Right lobe of liver (tissue), 6 donors: Measurements from ENCODE around the gene TRPC4AP. TPM values are rescaled to one million over a fixed set of nuclear protein-coding genes. Genes with fewer than 3 reads are reported as not detected.
A peak's percentile ranks its signal among the peaks of the same experiment; 100 is the strongest.

Source experiments
- ATAC-seq, 4 donors: fragments of 200-7000 bp; cut with Tn5 transposase; one replicate each; pipeline ENCODE4 v1.9.1; 2020; ENCODE audit warnings: mild to moderate bottlenecking in 4 of 4, moderate library complexity in 4 of 4
- DNase-seq, 3 donors: peaks; one replicate each; pipeline ENCODE4 v3.0.0-alpha.2; 2020
- H3K27ac ChIP-seq, 3 donors: fragments of 200-600 bp; one replicate each; pipeline ENCODE4 v1.8.0; 2022
- H3K27me3 ChIP-seq, 2 donors: fragments of 200-600 bp; one replicate each; pipeline ENCODE4 v1.8.0; 2022
- H3K36me3 ChIP-seq, 4 donors: fragments of 200-600 bp; sonication (generic) in 1 of 4; one replicate each; pipeline versions ENCODE4 v1.5.1 to v1.8.0; 2017 to 2022; ENCODE audit warnings: control low read depth in 1 of 4
- H3K4me1 ChIP-seq, 4 donors: fragments of 200-600 bp; sonication (generic) in 1 of 4; one replicate each; pipeline versions ENCODE4 v1.5.1 to v1.8.0; 2017 to 2022; ENCODE audit warnings: control low read depth in 1 of 4
- H3K4me3 ChIP-seq, 3 donors: fragments of 200-600 bp; one replicate each; pipeline ENCODE4 v1.8.0; 2022
- H3K9me3 ChIP-seq, 4 donors: fragments of 200-600 bp; sonication (generic) in 1 of 4; one replicate each; pipeline versions ENCODE4 v1.5.1 to v1.8.0; 2017 to 2022; ENCODE audit warnings: control low read depth in 1 of 4
- POLR2A ChIP-seq: fragments of 450-650 bp; IDR thresholded peaks from one replicate; pipeline ENCODE4 v1.6.1; 2017; ENCODE audit warnings: antibody characterized with exemption, mild to moderate bottlenecking
- WGBS: methylation state at CpG from one replicate; pipeline ENCODE4 v1.1.6; 2018; ENCODE audit warnings: low coverage, low lambda C conversion rate; ENCODE audit not compliant: insufficient coverage; ENCODE audit errors: missing lambda C conversion rate; 5-methylcytosine and 5-hydroxymethylcytosine counted together
- intact Hi-C, 2 donors: fragments of 100-400 bp; cut with DNase I; formaldehyde crosslinking; loops; one replicate each; pipeline versions ENCODE4 v1.11.2 to v1.14.1; 2022
- total RNA-seq, 6 experiments: library from RNA; depleted of rRNA in 2 of 6; stranded (reverse); fragments of >200 nt in 2 of 6; fragmentation: NEBNext Ultra II Directional in 3 of 6; extraction: Animal tissue kit (Norgen Biotek cat#: 25700) in 3 of 6; gene quantifications; one replicate each; pipeline versions ENCODE4 v1.1.0 to v1.2.4, GENCODE V29; 2016 to 2023
- TF ChIP-seq, protein P1 (sequence below), 4 donors: fragments of 200-600 bp in 3 of 4; fragments of 450-650 bp in 1 of 4; IDR thresholded peaks; one replicate each; pipeline versions ENCODE4 v1.5.1 to v1.8.0; 2016 to 2022; ENCODE audit warnings: antibody characterized with exemption in 4 of 4, mild to moderate bottlenecking in 2 of 4
- donor health status: DM: no; HTN: yes; CAD: no.
- donor health status: DM: no; HTN: no; CAD: no.
- donor health status: DM: no; HTN: no; CAD: no.
- donor health status: DM: no; HTN: yes; CAD: no.
- donor health status: DM: no; HTN: yes; CAD: no.

Gene TRPC4AP
- total RNA-seq, 6 experiments from 2014 or later = 27.6 to 39.3 (median 34.6) TPM

DNA sequence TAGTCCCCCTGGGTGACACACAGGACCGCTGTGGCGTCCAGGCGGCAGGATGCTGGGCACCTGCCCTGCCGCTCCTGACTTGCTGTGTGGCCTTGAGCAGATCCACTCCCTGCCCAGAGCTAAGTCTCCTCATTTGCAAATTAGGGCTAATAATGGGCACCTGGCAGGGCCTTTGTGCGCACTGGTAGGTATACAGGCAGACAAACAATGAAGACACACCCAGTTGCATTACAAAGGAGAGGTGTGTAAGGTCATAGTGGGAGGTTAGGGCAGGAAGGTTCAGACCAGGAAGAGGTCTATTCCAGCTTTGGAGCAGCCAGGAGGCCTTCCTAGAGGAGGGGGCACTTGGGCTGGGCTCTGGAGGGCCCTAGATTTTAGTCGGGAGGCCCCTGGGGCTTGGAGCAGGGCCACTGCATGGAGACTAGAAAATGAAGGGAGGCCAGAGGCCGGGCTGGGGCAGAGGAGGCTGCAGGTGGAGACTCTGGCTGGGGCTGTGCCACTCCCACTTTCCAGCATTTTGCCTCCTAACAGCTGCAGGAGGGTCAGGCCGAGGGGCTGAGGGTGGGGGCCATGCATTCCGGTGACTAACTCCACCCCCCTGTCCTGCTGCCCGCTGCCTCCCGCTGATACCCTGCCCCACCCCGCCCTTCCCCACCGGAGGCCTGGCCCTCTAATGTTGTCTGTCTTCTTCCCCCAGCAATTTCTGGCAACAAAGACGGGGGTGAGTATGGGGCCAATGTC, 108.4 kb downstream of the TRPC4AP start:
- DNase-seq (peak in 2 of 3 donors; percentile 17 to 48), ATAC-seq (no peak)

DNA sequence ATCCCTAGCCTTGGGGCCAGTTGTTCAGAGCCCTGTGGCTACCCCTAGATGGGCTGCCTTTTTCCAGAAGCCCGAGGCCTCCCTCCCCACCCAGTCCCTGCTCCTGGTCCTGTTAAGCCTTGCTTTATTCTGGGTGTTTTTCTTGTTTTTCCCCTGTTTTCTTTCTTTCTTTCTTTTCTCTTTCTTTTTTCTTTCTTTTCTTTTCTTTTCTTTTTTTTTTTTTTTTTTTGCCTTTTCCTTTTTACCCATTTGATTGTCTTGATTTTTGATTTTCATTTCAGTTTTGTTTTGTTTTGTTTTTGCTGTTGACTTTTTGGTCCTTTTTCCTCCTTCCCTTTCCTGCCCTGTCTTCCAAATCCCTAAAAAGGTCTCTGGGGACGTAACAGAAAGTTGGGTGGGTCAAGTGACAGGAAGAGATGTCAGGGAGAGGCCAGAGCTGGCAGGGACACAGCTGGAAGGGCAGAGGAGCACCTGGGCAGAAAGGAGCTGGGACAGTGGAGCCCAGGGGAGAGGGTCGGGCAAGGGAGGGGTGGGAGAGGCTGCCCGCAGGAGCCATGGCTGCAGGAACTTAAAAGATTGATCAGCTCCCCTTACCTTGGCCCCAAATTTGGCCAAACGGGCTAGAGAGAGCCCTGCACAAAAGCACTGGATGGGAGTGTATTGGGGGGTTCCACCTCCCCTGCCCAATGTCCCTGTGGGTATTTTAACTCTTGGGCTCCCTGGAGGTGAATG, 109.4 kb downstream of the TRPC4AP start:
- no peak for ATAC-seq
- Histone ChIP-seq H3K4me3 (no peak overlapping the region), H3K9me3 (no peaks in the 10 kb centered on the region), H3K36me3 (no peaks in the 10 kb centered on the region), H3K27me3 (no peaks in the 10 kb centered on the region), H3K27ac (no peak overlapping the region), H3K4me1 (no peaks in the 10 kb centered on the region)
- intact Hi-C loops = no loop called here
- 26% methylated on average over 5 of the region's 5 CpGs for WGBS
- DNase-seq = peak in 1 of 3 donors; percentile 48
- no peak for TF ChIP-seq POLR2A
- TF ChIP-seq, protein P1, sequence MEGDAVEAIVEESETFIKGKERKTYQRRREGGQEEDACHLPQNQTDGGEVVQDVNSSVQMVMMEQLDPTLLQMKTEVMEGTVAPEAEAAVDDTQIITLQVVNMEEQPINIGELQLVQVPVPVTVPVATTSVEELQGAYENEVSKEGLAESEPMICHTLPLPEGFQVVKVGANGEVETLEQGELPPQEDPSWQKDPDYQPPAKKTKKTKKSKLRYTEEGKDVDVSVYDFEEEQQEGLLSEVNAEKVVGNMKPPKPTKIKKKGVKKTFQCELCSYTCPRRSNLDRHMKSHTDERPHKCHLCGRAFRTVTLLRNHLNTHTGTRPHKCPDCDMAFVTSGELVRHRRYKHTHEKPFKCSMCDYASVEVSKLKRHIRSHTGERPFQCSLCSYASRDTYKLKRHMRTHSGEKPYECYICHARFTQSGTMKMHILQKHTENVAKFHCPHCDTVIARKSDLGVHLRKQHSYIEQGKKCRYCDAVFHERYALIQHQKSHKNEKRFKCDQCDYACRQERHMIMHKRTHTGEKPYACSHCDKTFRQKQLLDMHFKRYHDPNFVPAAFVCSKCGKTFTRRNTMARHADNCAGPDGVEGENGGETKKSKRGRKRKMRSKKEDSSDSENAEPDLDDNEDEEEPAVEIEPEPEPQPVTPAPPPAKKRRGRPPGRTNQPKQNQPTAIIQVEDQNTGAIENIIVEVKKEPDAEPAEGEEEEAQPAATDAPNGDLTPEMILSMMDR (IDR thresholded peaks at IDR 0.05) = no peak

More for the DNA sequence above, 108.4 kb downstream of the TRPC4AP start:
- Histone ChIP-seq H3K4me1 (no peaks in the 10 kb centered on the region), H3K9me3 (no peaks in the 10 kb centered on the region), H3K27me3 (no peaks in the 10 kb centered on the region), H3K27ac (no peak overlapping the region), H3K36me3 (no peaks in the 10 kb centered on the region), H3K4me3 (no peak overlapping the region)
- no peak for TF ChIP-seq POLR2A
- TF ChIP-seq, protein P1 (IDR thresholded peaks at IDR 0.05) = no peak
- 50% methylated on average over 10 of the region's 14 CpGs for WGBS
- intact Hi-C loops = no loop called here

DNA sequence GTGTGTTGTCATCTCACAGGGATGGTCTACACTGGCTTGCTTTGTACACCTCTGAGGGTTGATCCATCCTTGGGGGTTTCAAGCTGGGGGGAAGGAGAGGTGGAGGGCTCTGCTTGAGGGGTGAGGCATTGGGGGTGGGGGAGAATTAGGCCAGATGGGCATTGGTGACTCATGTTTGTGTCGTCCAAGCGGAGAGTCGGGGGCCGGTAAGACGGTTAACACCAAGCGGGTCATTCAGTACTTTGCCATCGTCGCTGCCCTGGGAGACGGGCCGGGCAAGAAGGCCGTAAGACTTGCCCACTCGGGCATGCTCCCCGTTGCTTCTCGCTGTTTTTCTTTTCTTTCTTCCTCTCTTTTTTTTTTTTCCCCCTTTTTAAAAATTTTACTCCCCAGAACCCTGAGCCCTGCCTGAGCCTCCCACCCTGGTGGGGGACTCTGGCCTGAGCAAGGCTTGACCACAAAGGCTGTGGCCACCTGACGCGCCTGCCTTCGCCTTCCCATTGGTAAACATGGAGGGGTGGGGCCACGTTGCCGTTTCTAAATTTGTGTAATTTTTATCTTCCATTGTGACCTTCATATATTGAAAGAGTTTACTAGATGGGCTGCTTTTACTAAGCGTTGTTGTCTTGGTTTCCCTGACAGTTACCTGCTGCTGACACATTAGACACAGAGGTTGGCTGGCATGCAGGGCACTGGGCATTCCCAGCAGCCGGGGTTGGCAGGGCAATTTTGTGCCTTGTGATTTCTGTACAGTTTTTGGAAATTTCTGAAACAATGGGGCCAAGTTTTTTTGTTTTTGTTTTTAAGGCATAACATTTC, 110.1 kb downstream of the TRPC4AP start:
- Histone ChIP-seq H3K9me3 (no peaks in the 10 kb centered on the region), H3K27me3 (no peaks in the 10 kb centered on the region), H3K27ac (no peak overlapping the region), H3K36me3 (no peaks in the 10 kb centered on the region), H3K4me3 (no peak overlapping the region), H3K4me1 (no peaks in the 10 kb centered on the region)
- WGBS = 83% methylated on average over 15 of the region's 21 CpGs
- ATAC-seq = no peak
- no peak for TF ChIP-seq POLR2A
- TF ChIP-seq, protein P1 (IDR thresholded peaks at IDR 0.05) = no peak
- intact Hi-C loops = no loop called here
- DNase-seq = peak in 1 of 3 donors; percentile 14

DNA sequence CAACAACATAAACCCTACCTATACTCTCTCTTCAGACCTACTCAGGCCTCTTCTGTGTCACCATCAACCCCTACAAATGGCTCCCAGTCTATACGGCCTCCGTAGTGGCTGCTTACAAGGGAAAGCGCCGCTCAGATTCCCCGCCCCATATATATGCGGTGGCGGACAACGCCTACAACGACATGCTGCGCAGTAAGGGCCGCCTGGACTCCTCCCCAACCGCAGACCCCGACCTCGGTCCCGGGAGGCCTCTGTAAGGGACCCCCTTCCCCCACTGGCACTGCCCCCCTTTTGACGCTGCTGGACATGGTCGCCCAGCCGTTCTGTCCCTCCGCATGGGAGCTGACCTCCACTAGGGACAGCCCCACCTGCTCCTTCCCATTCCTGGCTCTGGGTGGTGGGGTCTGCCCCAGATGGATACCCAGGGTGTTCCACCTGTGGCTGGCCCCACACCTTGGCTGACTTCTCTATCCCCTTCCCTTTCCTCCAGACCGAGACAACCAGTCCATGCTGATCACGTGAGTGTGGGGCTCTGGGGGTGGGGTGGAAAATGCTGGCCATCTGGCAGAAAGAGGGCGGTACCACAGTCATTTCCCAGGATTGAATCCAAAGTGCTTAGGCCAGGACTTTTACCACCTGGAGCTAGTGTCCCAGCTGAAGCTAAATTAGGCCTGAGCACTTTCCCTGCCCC, 111.9 kb downstream of the TRPC4AP start:
- Histone ChIP-seq H3K27me3 (no peaks in the 10 kb centered on the region), H3K9me3 (no peaks in the 10 kb centered on the region), H3K36me3 (no peaks in the 10 kb centered on the region), H3K4me1 (no peaks in the 10 kb centered on the region), H3K4me3 (no peak overlapping the region), H3K27ac (no peak overlapping the region)
- TF ChIP-seq, protein P1 (IDR thresholded peaks at IDR 0.05) = no peak
- no peak for TF ChIP-seq POLR2A
- intact Hi-C loops = no loop called here
- DNase-seq = peak in 1 of 3 donors; percentile 15
- WGBS = 81% methylated on average over 3 of the region's 22 CpGs
- no peak for ATAC-seq
